HuH-7.5 (cell line): Measurements from ENCODE around the gene IFI35.
"Not testable (repeated sequence)": the region's sequence is repeated elsewhere in the genome, so short reads cannot be mapped to it uniquely, and the experiment has no call there.

Experiments
- DNase-seq: peaks from one replicate; pipeline ENCODE4 v3.0.0; 2011; ENCODE audit warnings: low spot score

The IFI35 gene

DNA sequence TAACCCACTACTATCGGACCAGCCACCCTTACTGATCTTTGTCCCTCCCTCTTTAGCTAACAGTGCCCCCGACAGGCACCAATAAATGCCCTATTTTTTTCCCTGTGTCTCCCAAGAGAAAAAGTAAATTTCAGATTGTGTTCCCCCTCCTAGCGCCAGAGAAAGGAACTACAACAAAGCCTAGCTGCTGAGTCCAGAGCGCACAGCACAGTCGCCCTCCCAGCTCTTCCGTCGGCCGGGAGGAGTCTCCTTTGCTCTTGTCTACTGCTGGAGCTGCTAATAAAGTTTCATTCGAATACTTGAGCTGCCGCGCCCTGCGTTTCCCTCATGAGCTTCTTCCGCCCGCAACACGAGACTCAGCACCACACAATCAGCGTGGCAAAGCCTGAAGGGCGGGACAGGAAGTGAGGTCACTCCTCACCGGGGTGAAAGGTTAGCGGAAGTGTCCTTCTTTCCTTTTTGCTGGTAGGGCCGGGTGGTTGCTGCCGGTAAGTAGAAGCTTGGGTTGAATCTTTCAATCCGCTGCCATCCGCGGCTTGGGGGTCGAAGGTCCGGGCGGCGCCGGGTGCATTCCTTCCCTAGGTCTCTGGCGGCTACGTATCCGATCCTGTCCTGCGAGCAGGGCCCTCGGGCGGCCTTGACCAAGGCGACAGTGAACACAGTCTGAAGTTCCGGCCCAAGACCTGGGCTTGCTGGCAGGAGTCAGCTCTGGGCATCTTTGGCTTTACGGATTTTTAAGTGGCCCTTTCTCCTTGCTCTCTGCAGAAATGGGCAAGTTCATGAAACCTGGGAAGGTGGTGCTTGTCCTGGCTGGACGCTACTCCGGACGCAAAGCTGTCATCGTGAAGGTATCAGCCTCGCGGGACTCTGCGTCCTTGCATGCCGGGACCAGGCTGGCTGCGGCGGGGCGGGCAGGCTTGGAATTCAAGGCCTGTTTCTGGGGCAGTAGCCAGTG is 8.3 kb upstream of the IFI35 start, which contains the start of gene RPL27:
TSS of gene RPL27 (plus strand) at position 436 of the 955 bp plus-strand sequence. CDS start at position 768, 332 bp downstream.
- peak; percentile 75 for DNase-seq

- DNase-seq: no peak
Observed at GRCh38 chr17:42999003-42999525, 7.5 kb upstream of the IFI35 start.

GRCh38 chr17:43000894-43001293 is 5.7 kb upstream of the IFI35 start:
- not testable (repeated sequence) for DNase-seq

DNA sequence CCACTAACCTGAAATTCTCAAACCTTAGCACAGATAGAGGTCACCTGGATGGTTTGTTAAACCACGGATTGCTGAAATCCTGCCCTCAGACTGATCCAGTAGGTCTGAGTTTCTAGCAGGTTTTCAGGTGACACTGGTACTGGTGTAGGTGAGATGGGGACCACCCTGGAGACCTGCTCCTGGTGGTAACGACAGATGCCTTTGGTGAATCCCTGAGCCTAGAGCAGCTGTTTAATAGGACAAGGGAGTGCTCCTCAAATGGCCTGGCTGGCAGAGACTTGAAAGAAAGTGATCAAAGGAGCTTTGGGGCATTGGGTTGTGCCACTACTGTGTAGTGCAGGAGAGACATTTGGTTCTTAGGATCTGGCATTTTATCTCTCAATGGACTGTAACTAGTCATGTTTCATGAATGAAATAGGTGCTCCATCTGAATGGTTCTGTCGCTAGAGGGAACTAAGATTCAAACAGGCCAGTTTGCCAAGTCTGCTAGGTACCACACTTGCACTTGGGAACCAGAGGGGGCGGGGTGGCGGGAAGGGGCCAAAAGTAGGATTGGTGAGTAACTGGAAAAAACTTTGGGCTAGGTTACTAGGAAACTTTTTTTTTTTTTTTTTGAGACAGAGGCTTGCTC is 2.9 kb upstream of the IFI35 start:
- no peak for DNase-seq

DNA sequence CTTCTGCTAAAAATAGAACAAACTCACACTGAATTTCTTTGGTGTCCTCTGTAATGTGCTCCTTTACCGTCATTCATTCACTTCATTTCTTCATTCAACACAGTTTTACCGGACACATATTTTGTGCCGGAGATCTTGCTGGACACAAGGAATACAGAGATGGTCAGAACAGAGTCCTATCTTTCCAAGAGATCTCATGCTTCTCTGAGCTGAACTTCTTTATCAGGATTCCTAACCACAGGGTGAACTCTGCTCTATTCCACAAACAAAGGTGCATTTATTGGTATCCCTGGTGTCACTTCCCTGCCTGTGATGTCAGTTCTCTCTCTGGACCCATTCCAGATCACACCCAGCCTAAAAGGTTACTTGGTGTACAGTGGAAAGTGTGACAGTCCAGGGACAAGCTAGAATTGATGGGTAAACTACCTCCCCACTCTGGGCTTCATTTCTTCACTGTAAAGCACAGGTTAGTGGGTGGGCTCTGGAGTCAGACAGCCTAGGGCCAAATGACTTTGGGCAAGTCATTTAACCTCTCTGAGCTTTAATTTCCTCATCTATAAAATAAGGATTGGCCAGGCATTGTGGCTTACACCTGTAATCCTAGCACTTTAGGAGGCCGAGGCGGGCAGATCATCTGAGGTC is 4.2 kb downstream of the IFI35 start:
- DNase-seq: peak; percentile 41

DNA sequence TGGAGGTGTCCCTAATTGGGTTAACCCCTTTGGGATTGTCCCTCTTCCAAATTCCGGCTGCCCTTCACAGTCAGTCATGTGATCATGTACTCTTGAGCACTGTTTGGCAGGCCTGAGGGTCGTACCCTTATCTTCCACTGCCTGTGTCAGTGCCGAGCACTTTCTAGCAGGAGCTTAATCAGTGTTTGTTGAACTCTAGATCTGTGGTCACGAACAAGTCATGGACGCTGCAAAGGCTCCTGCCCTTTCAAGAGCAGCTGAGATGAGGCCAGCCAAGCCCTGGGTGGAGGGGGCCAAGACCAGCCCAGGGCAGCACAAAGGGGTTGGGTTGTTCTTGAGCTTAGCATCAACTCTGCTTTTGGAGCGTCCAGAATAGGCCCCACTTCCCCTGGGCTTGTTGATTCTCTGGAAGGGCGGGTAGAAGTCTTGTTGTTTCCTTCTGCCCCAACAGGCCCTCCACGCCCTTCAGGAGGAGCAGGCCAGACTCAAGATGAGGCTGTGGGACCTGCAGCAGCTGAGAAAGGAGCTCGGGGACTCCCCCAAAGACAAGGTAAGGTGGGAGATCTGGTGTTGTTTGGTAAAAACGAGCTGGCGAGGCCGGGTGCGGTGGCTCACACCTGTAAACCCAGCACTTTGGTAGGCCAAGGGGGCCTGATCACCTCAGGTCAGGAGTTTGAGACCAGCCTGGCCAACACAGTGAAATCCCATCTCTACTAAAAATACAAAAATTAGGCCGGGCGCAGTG is 5.3 kb downstream of the IFI35 start:
- no peak for DNase-seq

DNA sequence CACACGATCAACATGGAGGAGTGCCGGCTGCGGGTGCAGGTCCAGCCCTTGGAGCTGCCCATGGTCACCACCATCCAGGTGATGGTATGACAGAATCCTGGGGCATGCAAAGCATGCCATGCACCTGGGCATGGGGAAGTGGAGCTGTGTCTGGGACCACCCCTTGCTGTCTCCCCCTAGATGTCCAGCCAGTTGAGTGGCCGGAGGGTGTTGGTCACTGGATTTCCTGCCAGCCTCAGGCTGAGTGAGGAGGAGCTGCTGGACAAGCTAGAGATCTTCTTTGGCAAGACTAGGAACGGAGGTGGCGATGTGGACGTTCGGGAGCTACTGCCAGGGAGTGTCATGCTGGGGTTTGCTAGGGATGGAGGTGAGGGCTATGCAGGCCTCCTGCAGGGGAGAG is 6.7 kb downstream of the IFI35 start:
- no peak for DNase-seq

- DNase-seq: no peak
Observed at GRCh38 chr17:43014020-43014648, 7.5 kb downstream of the IFI35 start.

DNA sequence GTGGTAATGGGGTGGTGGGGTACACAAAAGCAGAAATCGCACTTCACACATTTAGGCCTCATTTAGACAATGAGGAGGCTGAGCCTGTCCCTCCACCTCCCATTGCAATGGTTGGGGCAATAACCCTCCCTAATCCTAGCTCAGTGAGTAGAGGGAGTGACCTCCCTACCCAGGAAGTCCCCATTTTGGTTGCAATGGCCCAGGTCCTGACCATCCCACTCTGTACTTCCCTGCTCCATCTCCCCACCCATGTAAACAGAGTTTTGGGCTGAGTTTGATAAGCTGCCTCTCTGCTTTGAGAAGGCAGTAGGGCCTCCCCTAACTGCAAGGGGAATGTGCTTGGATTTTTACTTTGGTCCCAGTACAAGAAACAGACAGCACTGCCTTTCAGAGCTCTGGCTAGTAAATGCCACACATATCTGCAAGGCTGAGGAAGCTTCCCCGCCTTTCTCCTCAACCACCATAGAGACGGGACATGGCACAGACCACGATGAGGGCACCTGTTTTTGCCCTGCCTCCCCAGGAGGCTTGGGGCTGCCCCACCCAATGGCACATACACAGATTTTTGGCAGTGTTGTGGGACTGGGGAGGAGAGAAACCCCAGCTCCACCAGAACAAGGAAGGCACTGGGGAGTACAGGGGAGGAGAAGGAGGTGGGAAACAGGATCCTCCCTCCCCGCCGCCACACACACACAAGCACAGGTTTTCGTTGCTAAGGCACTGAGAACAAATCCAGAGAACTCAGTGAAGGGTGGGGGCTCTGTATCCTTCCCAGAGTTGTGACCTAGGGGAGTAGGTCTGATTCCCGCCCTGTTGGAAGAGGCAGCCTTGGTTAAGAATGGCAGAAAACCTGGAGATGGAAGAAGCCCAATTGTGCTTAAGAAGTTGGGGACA is 8.3 kb downstream of the IFI35 start:
- no peak for DNase-seq

- DNase-seq: no peak
Observed at GRCh38 chr17:43015579-43015978, 9.0 kb downstream of the IFI35 start.

- no peak for DNase-seq
Observed at GRCh38 chr17:43016216-43016615, 9.6 kb downstream of the IFI35 start.

DNA sequence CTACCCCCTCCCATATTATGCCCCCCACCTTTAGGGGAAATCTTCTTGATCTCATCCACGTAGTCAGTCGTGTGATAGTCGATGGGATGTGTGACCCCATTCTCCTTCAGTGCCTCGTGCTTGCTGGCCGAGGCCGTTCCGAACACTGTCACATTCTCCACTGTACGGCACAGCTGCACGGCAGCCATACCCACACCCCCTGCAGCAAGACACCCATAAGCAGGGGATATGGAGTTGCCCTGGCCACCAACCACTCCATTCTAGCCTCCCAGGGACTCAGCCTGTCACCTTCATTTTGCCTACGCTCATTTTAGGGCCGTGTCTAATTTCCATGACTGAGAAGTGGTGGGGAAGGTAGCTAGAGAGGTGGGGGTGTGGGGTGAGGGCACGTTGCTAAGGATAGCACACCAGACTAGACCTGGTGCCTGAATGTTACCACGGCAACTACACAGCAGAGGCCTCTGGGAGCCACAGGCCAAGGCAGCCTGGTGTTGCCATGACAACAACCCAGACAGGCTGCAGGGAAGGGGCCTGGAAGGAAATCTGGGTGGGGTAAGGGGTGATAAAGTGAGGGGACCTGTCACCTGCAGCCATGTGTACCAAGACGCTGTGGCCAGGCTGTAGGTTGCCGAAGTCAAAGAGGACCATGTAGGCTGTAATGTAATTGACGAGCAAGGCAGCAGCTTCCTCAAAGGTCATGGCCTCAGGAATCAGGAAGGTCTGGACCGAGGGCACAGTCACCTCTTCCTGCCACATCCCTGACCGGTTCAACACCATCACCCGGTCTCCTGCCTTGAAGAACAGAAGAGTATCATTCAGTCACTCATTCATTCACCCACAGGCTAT is 11.6 kb downstream of the IFI35 start:
- DNase-seq: no peak

- no peak for DNase-seq
Observed at GRCh38 chr17:43018932-43019331, 12.3 kb downstream of the IFI35 start.

DNA sequence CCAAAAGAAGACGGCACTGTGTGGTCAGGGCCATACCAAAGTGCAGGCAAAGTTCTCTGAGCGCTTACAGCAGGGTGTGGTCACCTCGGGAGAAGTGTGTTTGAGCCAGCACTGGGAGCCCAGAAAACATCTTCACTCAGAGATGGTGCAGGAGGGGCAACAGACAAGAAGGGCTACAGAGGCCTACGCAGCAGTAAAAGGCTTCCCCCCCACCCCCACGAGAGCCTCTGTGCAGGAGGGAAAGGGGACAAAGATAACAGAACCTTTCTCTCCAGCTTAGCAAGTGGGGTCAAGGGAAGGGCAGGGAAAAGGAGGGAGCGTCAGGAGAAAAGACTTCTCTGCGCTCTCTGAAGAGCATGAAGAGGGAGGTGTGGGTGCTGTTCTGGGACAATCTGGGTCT is 12.8 kb downstream of the IFI35 start:
- DNase-seq: no peak

GRCh38 chr17:43020030-43020621 is 13.5 kb downstream of the IFI35 start:
- DNase-seq: no peak

DNA sequence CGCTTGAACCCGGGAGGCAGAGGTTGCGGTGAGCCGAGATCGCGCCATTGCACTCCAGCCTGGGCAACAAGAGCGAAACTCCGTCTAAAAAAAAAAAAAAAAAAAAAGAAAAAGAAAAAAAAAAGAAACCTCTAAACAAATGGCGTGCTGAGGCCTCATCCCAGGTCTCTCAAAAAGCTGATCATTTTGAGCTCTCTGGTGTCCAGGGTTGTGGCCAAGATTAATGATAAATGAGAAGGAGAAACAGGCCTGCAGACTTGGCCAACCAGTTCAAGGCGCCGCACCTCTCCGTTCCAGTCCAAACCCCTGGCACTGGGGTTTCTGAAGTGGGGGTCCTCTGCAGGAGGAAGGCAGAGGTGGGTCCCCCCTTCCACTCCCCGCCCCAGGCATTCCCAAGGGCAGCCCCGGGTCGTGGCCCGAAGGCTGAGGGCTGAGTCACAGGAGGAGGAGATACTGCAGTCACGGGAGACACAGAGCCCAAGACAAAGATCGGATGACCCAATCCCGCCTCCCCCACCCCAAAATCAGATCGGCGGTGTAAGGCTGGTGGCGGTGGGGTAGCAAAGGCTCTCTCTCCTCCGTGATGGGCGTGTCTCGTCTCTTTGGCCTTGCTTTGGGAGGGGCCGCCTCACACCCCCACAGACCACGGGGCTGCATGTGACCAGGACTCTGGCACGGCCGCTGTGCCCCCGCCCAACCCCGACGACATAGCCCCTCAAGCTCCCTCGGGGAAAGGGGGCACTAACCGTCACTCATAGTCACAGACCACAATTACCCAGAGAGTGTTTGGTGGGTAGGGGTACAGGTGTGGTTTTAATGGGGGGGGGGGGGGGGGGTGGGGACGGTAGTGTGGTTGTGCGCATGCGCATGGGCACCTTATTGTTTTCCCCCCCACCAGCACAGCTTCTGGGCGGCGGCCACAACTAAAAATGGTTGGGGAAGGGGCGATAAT is 14.5 kb downstream of the IFI35 start:
- DNase-seq: peak; percentile 77

DNA sequence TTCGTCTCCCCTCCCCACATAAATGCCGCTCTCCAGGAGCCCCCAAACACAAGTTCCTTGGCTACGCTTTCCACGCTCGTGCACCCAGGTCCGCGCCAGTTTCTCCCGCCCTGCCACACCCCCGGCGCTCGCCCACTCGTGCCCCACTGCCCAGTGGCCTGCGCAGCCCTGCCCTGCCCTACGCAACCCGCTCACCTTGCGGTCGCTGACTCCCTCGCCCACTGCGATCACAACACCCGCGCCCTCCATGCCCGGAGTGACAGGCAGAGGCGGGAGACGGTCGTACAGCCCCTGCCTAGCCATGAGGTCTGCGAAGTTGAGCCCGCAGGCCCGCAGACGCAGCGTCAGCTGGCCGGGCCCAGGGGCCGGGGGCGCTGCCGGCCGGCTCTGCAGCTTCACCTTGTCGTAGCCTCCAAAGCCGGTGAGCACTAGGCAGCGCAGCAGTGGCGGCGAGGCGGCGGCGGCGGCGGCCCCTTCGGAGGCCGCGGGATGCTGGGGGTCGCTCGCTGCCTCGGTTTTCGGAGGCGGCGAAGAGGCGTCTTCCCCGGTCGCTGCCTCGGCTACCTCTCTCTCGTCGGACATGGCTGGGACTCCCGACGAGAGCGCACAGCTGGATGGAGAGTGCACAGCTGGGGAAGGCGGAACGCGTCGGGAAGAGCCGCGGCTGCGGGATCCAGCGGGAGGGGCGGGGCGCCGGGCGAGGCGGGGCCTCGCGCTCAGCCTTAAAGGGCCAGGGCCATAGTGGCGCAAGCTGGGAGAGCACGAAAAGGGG is 15.3 kb downstream of the IFI35 start, which contains the start of gene VAT1:
TSS of gene VAT1 (minus strand) at position 645 of the 772 bp plus-strand sequence. CDS start at position 582, 63 bp downstream.
- peak; percentile 86 for DNase-seq
